C4-2B (cell line): Measurements from ENCODE around the gene NMNAT2.
"Not testable (repeated sequence)": the region's sequence is repeated elsewhere in the genome, so short reads cannot be mapped to it uniquely, and the experiment has no call there.

Experiments
- ZFX ChIP-seq: fragments of 450-650 bp; IDR thresholded peaks from 2 replicates; pipeline ENCODE4 v1.6.1; 2017
- TF ChIP-seq, protein P1 (sequence below): fragments of 450-650 bp; conservative IDR thresholded peaks from 2 replicates; pipeline ENCODE4 v1.5.1; 2017; ENCODE audit warnings: mild to moderate bottlenecking

DNA sequence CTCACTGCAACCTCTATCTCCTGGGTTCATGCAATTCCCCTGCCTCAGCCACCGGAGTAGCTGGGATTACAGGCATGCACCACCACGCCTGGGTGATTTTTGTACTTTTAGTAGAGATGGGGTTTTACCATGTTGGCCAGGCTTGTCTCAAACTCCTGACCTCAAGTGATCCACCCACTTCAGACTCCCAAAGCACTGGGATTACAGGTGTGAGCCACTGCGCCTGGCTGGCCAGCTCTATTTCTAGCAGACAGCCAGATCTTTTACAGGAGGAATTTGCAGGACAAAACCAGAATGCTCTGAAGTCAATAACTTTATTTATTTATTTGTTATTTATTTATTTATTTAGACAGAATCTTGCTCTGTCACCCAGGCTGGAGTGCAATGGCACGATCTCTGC lies 144.2 kb downstream of the NMNAT2 start:
- TF ChIP-seq, protein P1, sequence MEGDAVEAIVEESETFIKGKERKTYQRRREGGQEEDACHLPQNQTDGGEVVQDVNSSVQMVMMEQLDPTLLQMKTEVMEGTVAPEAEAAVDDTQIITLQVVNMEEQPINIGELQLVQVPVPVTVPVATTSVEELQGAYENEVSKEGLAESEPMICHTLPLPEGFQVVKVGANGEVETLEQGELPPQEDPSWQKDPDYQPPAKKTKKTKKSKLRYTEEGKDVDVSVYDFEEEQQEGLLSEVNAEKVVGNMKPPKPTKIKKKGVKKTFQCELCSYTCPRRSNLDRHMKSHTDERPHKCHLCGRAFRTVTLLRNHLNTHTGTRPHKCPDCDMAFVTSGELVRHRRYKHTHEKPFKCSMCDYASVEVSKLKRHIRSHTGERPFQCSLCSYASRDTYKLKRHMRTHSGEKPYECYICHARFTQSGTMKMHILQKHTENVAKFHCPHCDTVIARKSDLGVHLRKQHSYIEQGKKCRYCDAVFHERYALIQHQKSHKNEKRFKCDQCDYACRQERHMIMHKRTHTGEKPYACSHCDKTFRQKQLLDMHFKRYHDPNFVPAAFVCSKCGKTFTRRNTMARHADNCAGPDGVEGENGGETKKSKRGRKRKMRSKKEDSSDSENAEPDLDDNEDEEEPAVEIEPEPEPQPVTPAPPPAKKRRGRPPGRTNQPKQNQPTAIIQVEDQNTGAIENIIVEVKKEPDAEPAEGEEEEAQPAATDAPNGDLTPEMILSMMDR: not testable (repeated sequence)
- TF ChIP-seq ZFX: not testable (repeated sequence)
